Measurements from ENCODE around the gene ALDOC. TPM values are rescaled to one million over a fixed set of nuclear protein-coding genes. Genes with fewer than 3 reads are reported as not detected.

ALDOC gene
- total RNA-seq, 1 donor from 2014 or later, result 23.8 TPM

GRCh38 chr17:28553000-28553505 is 23.6 kb downstream of the ALDOC start:
- no peak for DNase-seq (ENCODE audit: extremely low read depth, low read depth, low spot score)

DNA sequence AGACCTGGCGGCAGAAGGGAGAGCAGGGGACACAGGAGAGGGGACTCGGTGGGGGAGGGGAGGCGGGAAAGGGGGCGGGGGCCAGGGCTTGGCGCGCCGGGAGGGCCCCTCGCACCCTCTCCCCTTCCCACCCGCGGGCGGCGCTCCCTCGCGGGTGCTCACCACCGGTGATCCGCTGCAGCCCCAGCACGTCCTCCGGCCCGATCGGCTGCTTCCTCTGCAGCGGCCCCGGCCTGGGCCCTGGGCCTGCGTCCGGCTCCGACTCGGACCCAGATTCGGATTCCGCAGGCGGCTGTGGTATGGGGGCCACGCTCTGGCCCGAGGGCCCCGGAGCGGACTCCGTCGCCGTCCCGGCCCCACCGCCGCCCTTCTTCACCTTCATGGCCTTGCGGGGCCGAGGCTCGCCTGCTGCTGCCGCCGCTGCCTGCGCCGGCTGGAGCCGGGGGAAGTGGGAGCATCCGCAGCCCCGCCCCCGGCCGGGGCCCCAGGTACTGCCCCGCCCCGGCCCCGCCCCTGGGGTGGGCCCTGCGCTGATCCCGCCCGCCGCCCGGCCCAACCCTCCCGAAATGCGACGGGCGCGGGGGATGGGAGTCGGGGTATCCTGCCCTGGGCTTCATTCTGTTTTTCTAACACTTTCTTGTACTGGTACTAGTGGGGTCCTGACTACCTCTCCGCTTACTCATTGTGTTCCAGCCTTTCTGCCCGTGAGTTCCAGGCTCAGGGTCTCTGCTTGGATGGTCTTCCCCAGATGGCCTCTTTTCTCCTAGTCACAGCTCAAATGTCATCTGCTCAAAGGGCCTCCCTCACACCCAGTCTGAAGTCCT is 24.3 kb downstream of the ALDOC start, which contains the start of gene UNC119:
UNC119 (minus strand) TSS at position 449 of the 824 bp plus-strand sequence; CDS start at position 382, 67 bp downstream.
- DNase-seq (ENCODE audit: extremely low read depth, low read depth, low spot score), result no peak

- DNase-seq (ENCODE audit: extremely low read depth, low read depth, low spot score), result no peak
Observed at GRCh38 chr17:28551421-28552175, 25.1 kb downstream of the ALDOC start.

DNA sequence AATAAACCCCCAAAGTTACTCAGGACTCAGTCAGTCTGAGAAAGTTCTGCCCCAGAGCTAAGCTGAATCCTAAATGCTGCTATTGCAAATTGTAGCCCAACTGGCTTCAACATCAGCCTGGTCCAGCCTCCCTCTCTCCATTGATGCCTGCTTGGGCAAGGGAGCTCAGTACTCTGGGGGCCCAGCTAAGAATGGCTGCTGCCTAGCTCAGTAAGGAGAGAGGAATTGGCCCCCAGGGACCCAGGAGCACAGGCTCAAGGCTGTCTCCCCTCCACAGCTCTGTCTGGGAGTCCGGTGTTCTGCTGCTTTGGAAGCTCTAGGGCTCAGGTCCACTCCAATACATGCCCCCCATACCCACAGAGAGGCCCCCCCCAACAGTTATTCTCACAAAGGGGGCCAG is 25.8 kb downstream of the ALDOC start:
- no peak for DNase-seq (ENCODE audit: extremely low read depth, low read depth, low spot score)

DNA sequence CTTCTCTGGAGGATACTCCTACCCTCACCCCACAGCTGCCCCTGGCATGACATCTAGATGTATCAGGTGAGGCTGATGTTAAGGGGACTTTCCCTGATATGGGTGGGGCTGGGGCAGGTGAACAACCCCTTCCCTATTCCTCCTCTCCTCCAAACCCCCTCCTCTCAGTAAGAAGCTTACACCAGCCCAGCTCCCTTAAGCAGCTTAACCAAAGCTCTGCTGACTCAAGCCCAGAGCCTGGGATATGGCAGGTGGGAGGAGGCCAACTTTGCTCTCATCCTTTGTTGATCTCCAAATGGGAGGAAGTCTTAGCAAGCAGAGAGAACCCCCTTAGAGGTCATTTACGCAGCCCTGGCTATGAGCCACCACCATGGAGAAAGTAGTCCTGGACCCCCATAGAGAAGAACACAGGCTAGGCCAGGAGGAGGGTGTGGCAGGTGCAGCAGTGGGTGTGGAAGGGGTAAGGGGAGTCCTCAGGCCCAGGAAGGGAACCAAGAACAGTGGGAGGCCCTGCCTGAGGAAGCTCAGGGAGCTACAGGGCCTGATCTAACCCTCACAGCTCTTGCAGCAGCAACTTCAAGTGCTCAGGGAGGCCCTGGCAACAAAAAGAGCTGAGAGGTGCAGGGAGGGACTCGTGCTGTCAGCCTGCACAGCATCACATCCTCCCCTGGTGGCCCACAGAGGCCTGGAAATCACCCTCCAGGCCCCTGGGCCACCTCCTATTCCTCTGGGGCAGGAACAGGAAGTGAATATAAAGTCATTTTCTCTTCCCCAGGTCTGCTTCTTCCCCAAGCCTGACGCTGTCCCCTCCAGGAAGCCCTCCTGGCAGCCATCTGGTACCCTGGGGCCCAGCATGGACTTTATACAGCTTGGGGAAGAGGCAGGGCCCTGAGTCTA is 27.2 kb downstream of the ALDOC start:
- DNase-seq (ENCODE audit: extremely low read depth, low read depth, low spot score), result no peak

GRCh38 chr17:28548417-28549130 is 28.1 kb downstream of the ALDOC start:
- DNase-seq (ENCODE audit: extremely low read depth, low read depth, low spot score), result no peak

GRCh38 chr17:28547623-28548416 is 28.9 kb downstream of the ALDOC start:
- DNase-seq (ENCODE audit: extremely low read depth, low read depth, low spot score), result peak; percentile 45

DNA sequence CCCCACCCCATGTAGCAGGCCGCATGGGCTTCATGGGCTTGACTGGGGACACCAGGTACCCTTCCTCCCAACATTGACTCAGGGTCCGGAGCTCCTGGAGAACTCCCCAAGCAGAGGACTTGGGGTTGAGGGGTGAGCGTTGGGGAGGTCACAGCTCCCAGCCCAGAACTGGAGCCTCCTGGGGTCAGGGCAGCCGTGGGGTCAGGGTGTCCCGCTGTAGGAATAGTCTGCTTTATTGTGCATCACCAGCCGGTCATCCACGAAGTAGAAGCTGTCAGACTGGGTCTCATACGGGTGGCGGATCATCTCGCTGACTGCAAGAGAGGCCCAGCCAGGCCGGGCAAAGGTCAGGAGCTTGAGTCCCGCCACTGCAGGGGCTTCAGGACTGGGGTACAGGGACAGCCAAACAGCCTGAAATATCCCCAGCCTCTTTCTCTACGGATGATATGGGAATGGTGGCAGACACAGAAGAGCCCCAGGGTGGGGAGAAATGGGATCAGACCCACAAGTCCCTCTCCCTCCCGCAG is 29.5 kb downstream of the ALDOC start:
- DNase-seq (ENCODE audit: extremely low read depth, low read depth, low spot score), result no peak

GRCh38 chr17:28545787-28546415 is 30.8 kb downstream of the ALDOC start:
- DNase-seq (ENCODE audit: extremely low read depth, low read depth, low spot score), result no peak

- DNase-seq (ENCODE audit: extremely low read depth, low read depth, low spot score), result no peak
Observed at GRCh38 chr17:28545141-28545503, 31.6 kb downstream of the ALDOC start.

GRCh38 chr17:28544402-28545140 is 32.1 kb downstream of the ALDOC start:
- no peak for DNase-seq (ENCODE audit: extremely low read depth, low read depth, low spot score)

DNA sequence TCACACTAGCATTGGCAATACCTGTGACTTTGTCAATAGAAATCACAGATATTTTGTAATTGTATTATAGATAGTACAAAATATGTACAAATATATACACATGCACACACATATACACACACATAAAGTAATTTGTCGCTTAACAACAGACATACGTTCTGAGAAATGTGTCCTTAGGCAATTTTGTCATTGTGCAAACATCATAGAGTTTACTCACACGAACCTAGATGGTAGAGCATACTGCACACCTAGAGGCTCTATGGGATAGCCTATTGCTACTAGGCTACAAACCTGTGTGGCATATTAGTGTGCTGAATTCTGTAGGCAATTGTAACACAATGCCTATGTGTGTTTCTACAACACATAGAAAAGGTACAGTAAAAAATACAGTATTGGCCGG is 35.3 kb downstream of the ALDOC start:
- DNase-seq (ENCODE audit: extremely low read depth, low read depth, low spot score), result no peak

DNA sequence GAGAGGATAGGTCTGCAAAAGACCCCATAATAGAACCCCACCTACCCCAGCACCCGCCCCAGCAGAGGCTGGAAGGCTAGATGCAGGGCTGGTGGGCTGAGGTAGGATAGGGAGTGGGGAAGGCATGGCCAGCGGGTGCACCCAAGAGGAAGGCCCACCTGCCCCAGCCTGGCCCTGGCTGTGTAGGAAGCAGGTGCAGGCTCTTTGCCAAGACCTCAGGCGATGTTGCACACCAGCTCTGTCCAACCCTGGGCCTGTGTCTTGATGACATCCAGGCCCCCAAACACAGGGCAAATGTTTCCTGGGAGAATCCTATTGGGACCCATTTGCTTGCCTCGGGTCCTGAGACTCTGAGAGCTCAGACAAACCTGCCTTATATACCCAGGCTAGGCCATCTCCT is 36.5 kb downstream of the ALDOC start:
- no peak for DNase-seq (ENCODE audit: extremely low read depth, low read depth, low spot score)

DNA sequence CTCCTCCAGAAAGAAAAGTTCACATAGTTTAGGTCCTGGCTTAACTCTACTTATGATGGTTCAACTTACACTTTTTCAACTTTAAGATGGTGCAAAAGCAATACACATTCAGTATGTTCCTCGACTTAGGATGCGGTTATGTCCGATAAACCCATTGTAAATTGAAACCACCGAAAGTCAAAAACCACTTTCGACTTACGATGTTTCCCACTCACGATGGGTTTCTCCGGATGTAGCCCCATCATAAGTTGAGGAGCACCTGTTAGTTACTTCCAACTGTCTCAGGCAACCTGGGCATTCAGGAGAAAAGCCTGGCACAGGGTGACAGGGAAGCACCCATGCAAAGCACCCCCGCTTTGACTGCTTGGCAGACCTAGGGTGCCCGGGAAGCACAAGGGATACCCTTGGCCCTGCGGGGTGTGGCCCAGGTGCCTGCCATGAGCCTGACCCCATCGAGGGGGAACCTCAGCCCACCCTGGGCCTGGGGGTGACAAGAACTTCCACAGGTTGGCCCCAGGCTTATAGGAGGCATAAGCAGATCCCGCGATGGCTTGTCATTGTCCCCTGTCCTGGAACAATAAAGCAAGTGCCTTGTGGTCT is 38.3 kb downstream of the ALDOC start:
- DNase-seq (ENCODE audit: extremely low read depth, low read depth, low spot score), result no peak

- DNase-seq (ENCODE audit: extremely low read depth, low read depth, low spot score), result no peak
Observed at GRCh38 chr17:28537219-28537610, 39.5 kb downstream of the ALDOC start.

GRCh38 chr17:28536532-28537218 is 40.0 kb downstream of the ALDOC start:
- no peak for DNase-seq (ENCODE audit: extremely low read depth, low read depth, low spot score)

Measured in glomerular endothelial cell (primary cell).